NT2/D1 (cell line): Measurements from ENCODE around the gene LINGO1.
A peak's percentile ranks its signal among the peaks of the same experiment; 100 is the strongest.

ENCODE experiments used
- DNase-seq: peaks from one replicate; pipeline ENCODE4 v3.0.0-alpha.2; 2011; ENCODE audit warnings: low read depth, low spot score
- H3K27me3 ChIP-seq: 2 replicates; pipeline ENCODE4 v1.6.0; 2011; ENCODE audit warnings: mild to moderate bottlenecking; ENCODE audit not compliant: insufficient read length, insufficient read depth
- H3K36me3 ChIP-seq: 2 replicates; pipeline ENCODE4 v1.6.1; 2011; ENCODE audit warnings: mild to moderate bottlenecking, low read length, mixed read lengths; ENCODE audit not compliant: insufficient read depth, insufficient read length
- H3K4me1 ChIP-seq: 2 replicates; pipeline ENCODE4 v1.5.1; 2011; ENCODE audit not compliant: insufficient read depth, insufficient read length
- H3K4me3 ChIP-seq: 2 replicates; pipeline ENCODE4 v1.5.1; 2011; ENCODE audit warnings: low read depth; ENCODE audit not compliant: insufficient read length
- H3K9ac ChIP-seq: 2 replicates; pipeline ENCODE4 v1.6.0; 2011; ENCODE audit warnings: low read depth; ENCODE audit not compliant: insufficient read length
- H3K9me3 ChIP-seq: 2 replicates; pipeline ENCODE4 v1.5.1; 2011; ENCODE audit warnings: mild to moderate bottlenecking, low read length; ENCODE audit not compliant: insufficient read depth
- SUZ12 ChIP-seq: IDR thresholded peaks from 2 replicates; pipeline ENCODE4 v1.6.1; 2011; ENCODE audit not compliant: insufficient read length, insufficient read depth; ENCODE audit errors: extremely low read depth
- YY1 ChIP-seq: IDR thresholded peaks from 2 replicates; pipeline ENCODE4 v1.6.1; 2011; ENCODE audit not compliant: insufficient read length, insufficient read depth
- ZNF274 ChIP-seq: IDR thresholded peaks from 2 replicates; pipeline ENCODE4 v1.6.1; 2011; ENCODE audit warnings: mild to moderate bottlenecking, low read depth, low read length

Gene LINGO1

DNA sequence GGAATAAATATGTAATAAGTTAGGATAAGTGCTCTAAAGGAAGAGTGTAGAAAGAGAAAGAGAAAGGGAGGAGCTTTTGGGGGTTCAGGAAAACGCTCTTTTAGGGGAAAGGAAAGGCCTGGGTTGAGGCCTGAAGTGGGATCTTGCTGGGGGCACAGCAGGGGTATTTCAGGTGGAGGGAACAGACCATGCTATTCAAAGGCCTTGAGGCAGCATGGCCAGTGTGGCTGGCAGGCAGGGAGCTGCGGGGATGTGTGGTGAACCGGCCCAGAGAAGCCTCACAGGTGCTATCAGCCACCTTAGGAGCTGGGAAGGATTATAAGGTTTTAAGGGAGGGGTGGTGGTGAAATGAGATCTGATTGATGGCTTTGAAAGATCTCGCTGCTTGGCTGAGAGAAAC is 66.6 kb downstream of the LINGO1 start:
- no peaks in the 10 kb centered on the region for H3K36me3 ChIP-seq
- peaks cover 24% of the 10 kb centered on the region for H3K4me1 ChIP-seq
- no peak for DNase-seq
- no peak overlapping the region for H3K9ac ChIP-seq
- H3K9me3 ChIP-seq, result no peaks in the 10 kb centered on the region
- no peak for TF ChIP-seq SUZ12
- TF ChIP-seq ZNF274, result no peak
- no peak for TF ChIP-seq YY1
- no peaks in the 10 kb centered on the region for H3K27me3 ChIP-seq
- H3K4me3 ChIP-seq, result no peak overlapping the region

- Histone ChIP-seq H3K4me3 (no peak overlapping the region), H3K9ac (peak overlapping the region; percentile 34), H3K4me1 (peaks cover 24% of the 10 kb centered on the region), H3K9me3 (no peaks in the 10 kb centered on the region), H3K36me3 (no peaks in the 10 kb centered on the region), H3K27me3 (no peaks in the 10 kb centered on the region)
- TF ChIP-seq YY1, result no peak
- no peak for TF ChIP-seq ZNF274
- TF ChIP-seq SUZ12, result no peak
- no peak for DNase-seq
These were observed 67.3 kb downstream of the LINGO1 start for GRCh38 chr15:77565378-77565915.

DNA sequence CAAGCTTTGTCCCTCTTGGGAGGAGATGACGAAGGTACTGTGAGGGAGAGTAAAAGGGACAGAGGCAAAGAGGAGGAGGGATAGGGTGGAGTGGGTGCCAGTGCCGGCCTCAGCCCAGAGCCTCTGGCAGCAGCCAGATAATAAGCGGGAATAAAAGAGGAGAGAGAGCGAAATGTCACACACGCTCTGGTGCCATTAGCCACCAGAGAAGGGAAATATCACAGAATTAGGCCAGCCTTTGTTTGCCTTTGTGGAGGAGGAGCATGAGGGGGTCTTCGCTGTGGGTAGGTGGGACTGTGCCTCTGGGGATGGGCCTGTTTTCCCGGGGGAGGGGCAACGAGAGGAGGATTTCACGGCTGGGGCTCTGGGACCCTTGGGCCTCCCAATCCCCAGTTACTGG is 67.8 kb downstream of the LINGO1 start:
- H3K27me3 ChIP-seq, result no peaks in the 10 kb centered on the region
- no peak for TF ChIP-seq YY1
- TF ChIP-seq SUZ12, result no peak
- TF ChIP-seq ZNF274, result no peak
- no peaks in the 10 kb centered on the region for H3K9me3 ChIP-seq
- H3K4me1 ChIP-seq, result peaks cover 23% of the 10 kb centered on the region
- no peak for DNase-seq
- H3K9ac ChIP-seq, result no peak overlapping the region
- no peaks in the 10 kb centered on the region for H3K36me3 ChIP-seq
- no peak overlapping the region for H3K4me3 ChIP-seq

- no peak for DNase-seq
- no peak for TF ChIP-seq ZNF274
- no peak for TF ChIP-seq YY1
- TF ChIP-seq SUZ12, result no peak
These were observed 68.4 kb downstream of the LINGO1 start for GRCh38 chr15:77564341-77564740.

GRCh38 chr15:77563623-77564156 is 69.0 kb downstream of the LINGO1 start:
- no peak for DNase-seq
- TF ChIP-seq YY1, result no peak
- no peak for TF ChIP-seq SUZ12
- TF ChIP-seq ZNF274, result no peak
- Histone ChIP-seq H3K9ac (no peak overlapping the region), H3K4me3 (no peak overlapping the region), H3K4me1 (peaks cover 14% of the 10 kb centered on the region), H3K27me3 (peaks cover 4% of the 10 kb centered on the region), H3K36me3 (no peaks in the 10 kb centered on the region), H3K9me3 (no peaks in the 10 kb centered on the region)

More at GRCh38 chr15:77564341-77564740, 68.4 kb downstream of the LINGO1 start:
- Histone ChIP-seq H3K9me3 (no peaks in the 10 kb centered on the region), H3K4me1 (peaks cover 17% of the 10 kb centered on the region), H3K4me3 (no peak overlapping the region), H3K36me3 (no peaks in the 10 kb centered on the region), H3K9ac (no peak overlapping the region), H3K27me3 (no peaks in the 10 kb centered on the region)
